MM.1S (cell line): ENCODE data around the gene PODNL1.

Experiments
- DNase-seq: peaks from one replicate; pipeline ENCODE4 v3.0.0-alpha.2; 2015
- H2AFZ ChIP-seq: fragments of 300-600 bp; sonication (generic); 2 replicates; pipeline ENCODE4 v1.6.0; 2016; ENCODE audit warnings: antibody characterized with exemption, low read length
- H3F3A ChIP-seq: fragments of 300-600 bp; sonication (generic); 2 replicates; pipeline ENCODE4 v1.6.1; 2016; ENCODE audit warnings: mild to moderate bottlenecking, antibody characterized with exemption, low read length, moderate library complexity, mixed read lengths; ENCODE audit not compliant: insufficient read depth
- H3K27ac ChIP-seq: fragments of 300-600 bp; sonication (generic); 2 replicates; pipeline ENCODE4 v1.5.1; 2016; ENCODE audit warnings: mild to moderate bottlenecking, low read length
- H3K27me3 ChIP-seq: fragments of 300-600 bp; sonication (generic); replicated peaks from 2 replicates; pipeline ENCODE4 v1.6.0; 2016; ENCODE audit warnings: low read length; ENCODE audit not compliant: insufficient read depth
- H3K36me3 ChIP-seq: fragments of 300-600 bp; sonication (generic); replicated peaks from 2 replicates; pipeline ENCODE4 v1.6.1; 2016; ENCODE audit warnings: mild to moderate bottlenecking, low read length, mixed read lengths; ENCODE audit not compliant: insufficient read depth
- H3K4me1 ChIP-seq: fragments of 300-600 bp; sonication (generic); 2 replicates; pipeline ENCODE4 v1.6.1; 2016; ENCODE audit warnings: low read length, mixed read lengths
- H3K4me2 ChIP-seq: fragments of 300-600 bp; sonication (generic); 2 replicates; pipeline ENCODE4 v1.6.0; 2016; ENCODE audit warnings: low read depth, low read length
- H3K4me3 ChIP-seq: fragments of 300-600 bp; sonication (generic); 2 replicates; pipeline ENCODE4 v1.5.1; 2016; ENCODE audit warnings: low read length, mixed read lengths
- H3K79me2 ChIP-seq: fragments of 300-600 bp; sonication (generic); 2 replicates; pipeline ENCODE4 v1.6.1; 2016; ENCODE audit warnings: mixed run types, low read length, mixed read lengths
- H3K9ac ChIP-seq: fragments of 300-600 bp; sonication (generic); 2 replicates; pipeline ENCODE4 v1.6.1; 2016; ENCODE audit warnings: low read length, mixed read lengths
- H3K9me2 ChIP-seq: fragments of 300-600 bp; sonication (generic); replicated peaks from 2 replicates; pipeline ENCODE4 v1.6.1; 2016; ENCODE audit warnings: mild to moderate bottlenecking, low read length, mixed read lengths; ENCODE audit not compliant: insufficient read depth
- H3K9me3 ChIP-seq: fragments of 300-600 bp; sonication (generic); replicated peaks from 2 replicates; pipeline ENCODE4 v1.6.1; 2016; ENCODE audit warnings: mild to moderate bottlenecking, low read length, mixed read lengths; ENCODE audit not compliant: insufficient read depth
- H4K20me1 ChIP-seq: fragments of 300-600 bp; sonication (generic); 2 replicates; pipeline ENCODE4 v1.6.1; 2016; ENCODE audit warnings: mild to moderate bottlenecking, low read length, moderate library complexity, mixed read lengths; ENCODE audit not compliant: insufficient read depth
- EZH2 ChIP-seq: fragments of 300-600 bp; sonication (generic); optimal IDR thresholded peaks from 2 replicates; pipeline ENCODE3; 2017; ENCODE audit warnings: low read depth, mild to moderate bottlenecking, antibody characterized with exemption, low read length, mixed read lengths
- EZH2phosphoT487 ChIP-seq: fragments of 300-600 bp; sonication (generic); IDR thresholded peaks from 2 replicates; pipeline ENCODE4 v1.6.1; 2018; ENCODE audit warnings: antibody characterized with exemption, low read length
- TF ChIP-seq, protein P1 (sequence below): fragments of 300-600 bp; sonication (generic); IDR thresholded peaks from 2 replicates; pipeline ENCODE4 v1.5.1; 2016; ENCODE audit warnings: antibody characterized with exemption, low read length, mixed read lengths

The PODNL1 gene

GRCh38 chr19:13899912-13900584, 38.2 kb downstream of the PODNL1 start:
- no peaks in the 10 kb centered on the region for H3K9me3 ChIP-seq
- no peaks in the 10 kb centered on the region for H3K36me3 ChIP-seq
- H3K27ac ChIP-seq, result no peak overlapping the region
- no peaks in the 10 kb centered on the region for H4K20me1 ChIP-seq
- TF ChIP-seq EZH2phosphoT487 (no peak), EZH2 (no peak)
- TF ChIP-seq, protein P1, sequence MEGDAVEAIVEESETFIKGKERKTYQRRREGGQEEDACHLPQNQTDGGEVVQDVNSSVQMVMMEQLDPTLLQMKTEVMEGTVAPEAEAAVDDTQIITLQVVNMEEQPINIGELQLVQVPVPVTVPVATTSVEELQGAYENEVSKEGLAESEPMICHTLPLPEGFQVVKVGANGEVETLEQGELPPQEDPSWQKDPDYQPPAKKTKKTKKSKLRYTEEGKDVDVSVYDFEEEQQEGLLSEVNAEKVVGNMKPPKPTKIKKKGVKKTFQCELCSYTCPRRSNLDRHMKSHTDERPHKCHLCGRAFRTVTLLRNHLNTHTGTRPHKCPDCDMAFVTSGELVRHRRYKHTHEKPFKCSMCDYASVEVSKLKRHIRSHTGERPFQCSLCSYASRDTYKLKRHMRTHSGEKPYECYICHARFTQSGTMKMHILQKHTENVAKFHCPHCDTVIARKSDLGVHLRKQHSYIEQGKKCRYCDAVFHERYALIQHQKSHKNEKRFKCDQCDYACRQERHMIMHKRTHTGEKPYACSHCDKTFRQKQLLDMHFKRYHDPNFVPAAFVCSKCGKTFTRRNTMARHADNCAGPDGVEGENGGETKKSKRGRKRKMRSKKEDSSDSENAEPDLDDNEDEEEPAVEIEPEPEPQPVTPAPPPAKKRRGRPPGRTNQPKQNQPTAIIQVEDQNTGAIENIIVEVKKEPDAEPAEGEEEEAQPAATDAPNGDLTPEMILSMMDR, result no peak
- H3K9ac ChIP-seq, result no peak overlapping the region
- H3F3A ChIP-seq, result no peaks in the 10 kb centered on the region
- H3K4me2 ChIP-seq, result no peak overlapping the region
- no peaks in the 10 kb centered on the region for H3K4me1 ChIP-seq
- no peaks in the 10 kb centered on the region for H3K9me2 ChIP-seq
- no peak for DNase-seq
- H3K4me3 ChIP-seq, result no peak overlapping the region
- H3K27me3 ChIP-seq, result no peaks in the 10 kb centered on the region
- H3K79me2 ChIP-seq, result no peaks in the 10 kb centered on the region
- H2AFZ ChIP-seq, result no peak overlapping the region

DNA sequence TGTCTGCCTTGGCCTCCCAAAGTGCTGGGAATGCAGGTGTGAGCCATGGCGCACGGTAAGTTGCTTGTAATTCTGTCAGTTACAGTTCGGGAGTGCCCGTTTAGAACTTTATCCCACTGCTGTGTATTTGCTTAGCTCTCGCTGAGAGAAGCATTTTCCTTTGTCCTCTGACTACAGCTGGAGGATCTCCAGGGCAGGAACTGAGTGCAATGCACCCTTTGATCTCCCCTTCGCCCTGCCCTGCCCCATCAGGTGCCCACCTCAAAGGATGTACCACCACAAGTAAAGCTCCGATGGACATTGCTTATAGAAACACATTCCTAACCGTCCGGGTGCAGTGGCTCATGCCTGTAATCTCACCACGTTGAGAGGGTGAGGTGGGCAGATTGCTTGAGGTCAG, 38.8 kb downstream of the PODNL1 start:
- H3K9me2 ChIP-seq, result no peaks in the 10 kb centered on the region
- H3K9me3 ChIP-seq, result no peaks in the 10 kb centered on the region
- H3K9ac ChIP-seq, result no peak overlapping the region
- no peaks in the 10 kb centered on the region for H3K79me2 ChIP-seq
- DNase-seq, result no peak
- H4K20me1 ChIP-seq, result no peaks in the 10 kb centered on the region
- TF ChIP-seq, protein P1, result no peak
- TF ChIP-seq EZH2phosphoT487 (no peak), EZH2 (no peak)
- H3K4me1 ChIP-seq, result no peaks in the 10 kb centered on the region
- H3K36me3 ChIP-seq, result no peaks in the 10 kb centered on the region
- no peak overlapping the region for H3K27ac ChIP-seq
- H2AFZ ChIP-seq, result no peak overlapping the region
- no peaks in the 10 kb centered on the region for H3K27me3 ChIP-seq
- no peak overlapping the region for H3K4me3 ChIP-seq
- H3K4me2 ChIP-seq, result no peak overlapping the region
- H3F3A ChIP-seq, result no peaks in the 10 kb centered on the region

- Histone ChIP-seq H3K79me2 (no peaks in the 10 kb centered on the region), H3K36me3 (no peaks in the 10 kb centered on the region), H4K20me1 (no peaks in the 10 kb centered on the region), H3K4me2 (no peak overlapping the region), H3K9ac (no peak overlapping the region), H3K4me3 (no peak overlapping the region), H3K9me3 (no peaks in the 10 kb centered on the region), H2AFZ (no peak overlapping the region), H3K4me1 (no peaks in the 10 kb centered on the region), H3F3A (no peaks in the 10 kb centered on the region), H3K27me3 (no peaks in the 10 kb centered on the region), H3K27ac (no peak overlapping the region), H3K9me2 (no peaks in the 10 kb centered on the region)
- no peak for DNase-seq
- TF ChIP-seq, protein P1, result no peak
- TF ChIP-seq EZH2, result no peak
- no peak for TF ChIP-seq EZH2phosphoT487
These were observed 42.0 kb downstream of the PODNL1 start for GRCh38 chr19:13896227-13896626.
